Measurements from ENCODE around the gene ALDOC.

- TF ChIP-seq CTCF (IDR thresholded peaks at IDR 0.05 in 4 of 5, conservative IDR thresholded peaks at IDR 0.05 in 1 of 5) (no peak), POLR2A (IDR thresholded peaks at IDR 0.05) (no peak)
Observed at GRCh38 chr17:28555022-28555421, 21.7 kb downstream of the ALDOC start.
